GM23338 (cell line): ENCODE results near the gene DSCAML1.

Experiments used
- CREB1 ChIP-seq: fragments of 250-450 bp; sonication (Bioruptor Pico); IDR thresholded peaks from 2 replicates; pipeline ENCODE4 v1.5.0; 2020; ENCODE audit warnings: low read depth, mild to moderate bottlenecking, moderate library complexity
- CTCF ChIP-seq, 2 experiments: fragments of 200-600 bp in 1 of 2; sonication (generic) in 1 of 2; conservative IDR thresholded peaks; 2 replicates each; pipeline versions ENCODE4 v1.5.1 to v1.6.1; 2016 to 2017; ENCODE audit warnings: antibody characterized with exemption in 2 of 2, low read depth in 2 of 2, mild to moderate bottlenecking in 2 of 2, moderate library complexity in 1 of 2
- EZH2 ChIP-seq: fragments of 200-600 bp; sonication (generic); IDR thresholded peaks from one replicate; pipeline ENCODE4 v1.8.0; 2017; ENCODE audit warnings: antibody characterized with exemption, mild to moderate bottlenecking, low read depth; ENCODE audit not compliant: unreplicated experiment
- EZH2phosphoT487 ChIP-seq: fragments of 200-600 bp; sonication (generic); IDR thresholded peaks from one replicate; pipeline ENCODE4 v1.8.1; 2018; ENCODE audit warnings: antibody characterized with exemption; ENCODE audit not compliant: unreplicated experiment
- JUNB ChIP-seq: IDR thresholded peaks from one replicate; pipeline ENCODE4 v1.6.1; 2016; ENCODE audit warnings: antibody characterized with exemption; ENCODE audit not compliant: unreplicated experiment
- NANOG ChIP-seq: IDR thresholded peaks from 2 replicates; pipeline ENCODE4 v1.6.1; 2016; ENCODE audit warnings: antibody characterized with exemption, borderline replicate concordance
- POLR2AphosphoS5 ChIP-seq: IDR thresholded peaks from 2 replicates; pipeline ENCODE4 v1.6.1; 2016; ENCODE audit warnings: antibody characterized with exemption, low read depth
- REST ChIP-seq: IDR thresholded peaks from one replicate; pipeline ENCODE4 v1.6.1; 2018; ENCODE audit warnings: antibody characterized with exemption; ENCODE audit not compliant: unreplicated experiment
- STAT1 ChIP-seq: IDR thresholded peaks from one replicate; pipeline ENCODE4 v1.6.1; 2016; ENCODE audit warnings: antibody characterized with exemption; ENCODE audit not compliant: unreplicated experiment
- ZNF114 ChIP-seq: fragments of 250-450 bp; sonication (Bioruptor Pico); IDR thresholded peaks from 2 replicates; pipeline ENCODE4 v1.5.0; 2020; ENCODE audit warnings: mild to moderate bottlenecking, moderate library complexity
- ZNF462 ChIP-seq: fragments of 250-450 bp; sonication (Bioruptor Pico); IDR thresholded peaks from 2 replicates; pipeline ENCODE4 v1.5.0; 2020; ENCODE audit warnings: mild to moderate bottlenecking, moderate library complexity

- no peak for TF ChIP-seq CTCF (conservative IDR thresholded peaks at IDR 0.05; ENCODE audit: low read depth in 2 of 2)
- no peak for TF ChIP-seq REST
- no peak for TF ChIP-seq CREB1 (CRISPR knock-in tag)
- TF ChIP-seq POLR2AphosphoS5, result no peak
- no peak for TF ChIP-seq STAT1
- no peak for TF ChIP-seq EZH2
- no peak for TF ChIP-seq EZH2phosphoT487
- no peak for TF ChIP-seq JUNB
- no peak for TF ChIP-seq ZNF462 (CRISPR knock-in tag)
- no peak for TF ChIP-seq ZNF114
- no peak for TF ChIP-seq NANOG
Observed at GRCh38 chr11:117691218-117691514, 105.8 kb downstream of the DSCAML1 start.
